Liver (tissue), 9 donors: ENCODE measurements around the gene GAPVD1. TPM values are rescaled to one million over a fixed set of nuclear protein-coding genes. Genes with fewer than 3 reads are reported as not detected.

Experiments used
- DNase-seq: peaks from one replicate; pipeline ENCODE4 v3.0.0-alpha.2; 2017; ENCODE audit warnings: low spot score
- H3K27ac ChIP-seq, 2 donors: one replicate each; pipeline ENCODE4 v1.7.0; 2013; ENCODE audit warnings: inconsistent platforms in 2 of 2, low read length in 2 of 2, control low read depth in 1 of 2, low read depth in 1 of 2, mild to moderate bottlenecking in 1 of 2
- H3K27me3 ChIP-seq, 4 donors: one replicate each; pipeline versions ENCODE4 v1.6.1 to v1.7.0; 2013; ENCODE audit warnings: low read length in 3 of 4, inconsistent platforms in 1 of 4, mild to moderate bottlenecking in 1 of 4, moderate library complexity in 1 of 4; ENCODE audit not compliant: control insufficient read depth in 4 of 4, insufficient read depth in 4 of 4
- H3K36me3 ChIP-seq, 4 donors: one replicate each; pipeline versions ENCODE4 v1.6.1 to v1.7.0; 2013; ENCODE audit warnings: low read length in 3 of 4, mild to moderate bottlenecking in 3 of 4, low read depth in 1 of 4, moderate library complexity in 1 of 4; ENCODE audit not compliant: control insufficient read depth in 4 of 4, insufficient read depth in 3 of 4
- H3K4me1 ChIP-seq, 4 donors: one replicate each; pipeline versions ENCODE4 v1.6.1 to v1.7.0; 2013; ENCODE audit warnings: low read length in 3 of 4, mild to moderate bottlenecking in 3 of 4, moderate library complexity in 1 of 4; ENCODE audit not compliant: control insufficient read depth in 4 of 4, insufficient read depth in 4 of 4
- H3K4me3 ChIP-seq, 3 donors: one replicate each; pipeline versions ENCODE4 v1.6.1 to v1.7.0; 2013; ENCODE audit warnings: low read length in 3 of 3, control low read depth in 1 of 3, low read depth in 1 of 3, mild to moderate bottlenecking in 1 of 3
- H3K9ac ChIP-seq, 2 donors: one replicate each; pipeline ENCODE4 v1.7.0; 2013; ENCODE audit warnings: low read length in 2 of 2, mild to moderate bottlenecking in 2 of 2, moderate library complexity in 2 of 2, control low read depth in 1 of 2, low read depth in 1 of 2
- H3K9me3 ChIP-seq, 4 donors: one replicate each; pipeline versions ENCODE4 v1.6.1 to v1.7.0; 2013; ENCODE audit warnings: low read length in 3 of 4; ENCODE audit not compliant: control insufficient read depth in 4 of 4
- ATF3 ChIP-seq: IDR thresholded peaks from 2 replicates; pipeline ENCODE4 v1.6.1; 2016; ENCODE audit warnings: antibody characterized with exemption
- CTCF ChIP-seq: fragments of 150-350 bp; IDR thresholded peaks from 2 replicates; pipeline ENCODE4 v1.5.1; 2017; ENCODE audit warnings: improper control_type of control experiment, low read depth, low read length; ENCODE audit not compliant: missing input control
- EGR1 ChIP-seq, 2 donors: IDR thresholded peaks; 2 replicates each; pipeline ENCODE4 v1.6.1; 2016 to 2018; ENCODE audit warnings: antibody characterized with exemption in 2 of 2, low read depth in 2 of 2
- FOXA1 ChIP-seq: IDR thresholded peaks from 2 replicates; pipeline ENCODE4 v1.6.1; 2016; ENCODE audit warnings: antibody characterized with exemption
- FOXA2 ChIP-seq: IDR thresholded peaks from 2 replicates; pipeline ENCODE4 v1.6.1; 2016; ENCODE audit warnings: antibody characterized with exemption
- GABPA ChIP-seq, 2 donors: IDR thresholded peaks in 1 of 2; conservative IDR thresholded peaks in 1 of 2; 2 replicates each; pipeline ENCODE4 v1.6.1; 2016; ENCODE audit warnings: antibody characterized with exemption in 2 of 2, mild to moderate bottlenecking in 1 of 2, moderate library complexity in 1 of 2
- HNF4A ChIP-seq, 2 donors: conservative IDR thresholded peaks; 2 replicates each; pipeline ENCODE4 v1.6.1; 2016; ENCODE audit warnings: antibody characterized with exemption in 2 of 2, mild to moderate bottlenecking in 2 of 2
- HNF4G ChIP-seq: IDR thresholded peaks from 2 replicates; pipeline ENCODE4 v1.6.1; 2016; ENCODE audit warnings: antibody characterized with exemption
- JUND ChIP-seq, 2 donors: IDR thresholded peaks; 2 replicates each; pipeline ENCODE4 v1.6.1; 2016; ENCODE audit warnings: antibody characterized with exemption in 2 of 2
- MAX ChIP-seq: IDR thresholded peaks from 2 replicates; pipeline ENCODE4 v1.6.1; 2016; ENCODE audit warnings: antibody characterized with exemption
- NR2F2 ChIP-seq: IDR thresholded peaks from 2 replicates; pipeline ENCODE4 v1.6.1; 2016; ENCODE audit warnings: antibody characterized with exemption
- RAD21 ChIP-seq, 2 donors: IDR thresholded peaks; 2 replicates each; pipeline ENCODE4 v1.6.1; 2016; ENCODE audit warnings: antibody characterized with exemption in 2 of 2, mild to moderate bottlenecking in 2 of 2
- REST ChIP-seq: IDR thresholded peaks from 2 replicates; pipeline ENCODE4 v1.6.1; 2016; ENCODE audit warnings: antibody characterized with exemption, mild to moderate bottlenecking
- RXRA ChIP-seq, 2 donors: IDR thresholded peaks; 2 replicates each; pipeline ENCODE4 v1.6.1; 2017 to 2018; ENCODE audit warnings: antibody characterized with exemption in 2 of 2, mild to moderate bottlenecking in 1 of 2
- SP1 ChIP-seq: IDR thresholded peaks from 2 replicates; pipeline ENCODE4 v1.6.1; 2018; ENCODE audit warnings: antibody characterized with exemption, mild to moderate bottlenecking
- TAF1 ChIP-seq: conservative IDR thresholded peaks from 2 replicates; pipeline ENCODE4 v1.6.1; 2016; ENCODE audit warnings: antibody characterized with exemption, mild to moderate bottlenecking
- YY1 ChIP-seq: IDR thresholded peaks from 2 replicates; pipeline ENCODE4 v1.6.1; 2016; ENCODE audit warnings: antibody characterized with exemption, mild to moderate bottlenecking
- ZBTB33 ChIP-seq: IDR thresholded peaks from 2 replicates; pipeline ENCODE4 v1.6.1; 2016; ENCODE audit warnings: antibody characterized with exemption
- WGBS: extraction: QIAGEN DNeasy Blood & Tissue Kit; methylation state at CpG from one replicate; pipeline ENCODE4 v1.1.7; 2013; 5-methylcytosine and 5-hydroxymethylcytosine counted together
- polyA plus RNA-seq, 2 donors: library from polyadenylated mRNA; stranded (reverse) in 1 of 2; unstranded in 1 of 2; fragments of 200-250 nt in 1 of 2; fragments of >200 nt in 1 of 2; fragmentation: Nextera tagmentation in 1 of 2; extraction: Ambion mirVana in 1 of 2; gene quantifications; one replicate each; pipeline versions ENCODE4 v1.2.1 to v1.2.3, GENCODE V29; 2013 to 2015
- total RNA-seq, 2 donors: library from RNA; depleted of rRNA; stranded (reverse); fragments of >200 nt; gene quantifications; one replicate each; pipeline ENCODE4 v1.2.3, GENCODE V29; 2014
- donor health status: healthy.
- donor health status: healthy.
- donor health status: healthy.
- donor health status: healthy.
- donor health status: healthy.

The GAPVD1 gene
- total and polyA plus RNA-seq, 4 donors, result 5.5 to 89.7 (median 28.6) TPM

- Histone ChIP-seq H3K9ac (no peak overlapping the region), H3K9me3 (no peaks in the 10 kb centered on the region), H3K27me3 (no peaks in the 10 kb centered on the region), H3K4me1 (peaks cover 4 to 10% (median 7%) of the 10 kb centered on the region in 4 donors), H3K27ac (no peak overlapping the region), H3K36me3 (peaks cover 0 to 4% (median 0%) of the 10 kb centered on the region in 4 donors), H3K4me3 (no peak overlapping the region)
- 98% methylated on average over 5 of the region's 5 CpGs for WGBS
- TF ChIP-seq EGR1 (IDR thresholded peaks at IDR 0.05; ENCODE audit: low read depth in 2 of 2) (no peak), JUND (IDR thresholded peaks at IDR 0.05) (no peak), FOXA2 (no peak), SP1 (no peak), REST (no peak), CTCF (no peak), RXRA (IDR thresholded peaks at IDR 0.05) (no peak), HNF4A (conservative IDR thresholded peaks at IDR 0.05) (no peak), TAF1 (no peak), ATF3 (no peak), ZBTB33 (no peak), NR2F2 (no peak), FOXA1 (no peak), YY1 (no peak), RAD21 (IDR thresholded peaks at IDR 0.05) (no peak), MAX (no peak), GABPA (IDR thresholded peaks at IDR 0.05 in 1 of 2, conservative IDR thresholded peaks at IDR 0.05 in 1 of 2) (no peak), HNF4G (no peak)
- DNase-seq, result no peak
Observed at GRCh38 chr9:125295657-125296056, 34.0 kb downstream of the GAPVD1 start.
